Fibroblast of skin of abdomen (primary cell): ENCODE results near the gene UNC13D.
"Not testable (repeated sequence)": the region's sequence is repeated elsewhere in the genome, so short reads cannot be mapped to it uniquely, and the experiment has no call there.

Experiments used
- DNase-seq: peaks from one replicate; pipeline ENCODE4 v3.0.0-alpha.2; 2013

The UNC13D gene

GRCh38 chr17:75791254-75791653 is 53.0 kb downstream of the UNC13D start:
- no peak for DNase-seq

GRCh38 chr17:75785016-75785890 is 59.0 kb downstream of the UNC13D start:
- DNase-seq = peak; percentile 93

GRCh38 chr17:75784473-75785015 is 59.7 kb downstream of the UNC13D start, which contains the start of gene UNK:
Gene UNK, plus strand, starts transcription at chr17:75784806. Its CDS starts 75 bp downstream, at chr17:75784881.
- DNase-seq = peak; percentile 100

- DNase-seq = no peak
Observed at GRCh38 chr17:75783803-75784472, 60.3 kb downstream of the UNC13D start.

- peak; percentile 58 for DNase-seq
Observed at GRCh38 chr17:75783069-75783783, 61.0 kb downstream of the UNC13D start.

- no peak for DNase-seq
Observed at GRCh38 chr17:75779987-75780889, 64.0 kb downstream of the UNC13D start.

- peak; percentile 100 for DNase-seq
Observed at GRCh38 chr17:75779250-75779986, 64.8 kb downstream of the UNC13D start.

GRCh38 chr17:75778861-75779249 is 65.3 kb downstream of the UNC13D start:
- no peak for DNase-seq

- DNase-seq = not testable (repeated sequence)
Observed at GRCh38 chr17:75778066-75778860, 65.9 kb downstream of the UNC13D start.

- peak; percentile 28 for DNase-seq
Observed at GRCh38 chr17:75777296-75777922, 66.8 kb downstream of the UNC13D start.
